ENCODE measurements around the gene USP33.
"Not testable (repeated sequence)": the region's sequence is repeated elsewhere in the genome, so short reads cannot be mapped to it uniquely, and the experiment has no call there.

The USP33 gene

DNA sequence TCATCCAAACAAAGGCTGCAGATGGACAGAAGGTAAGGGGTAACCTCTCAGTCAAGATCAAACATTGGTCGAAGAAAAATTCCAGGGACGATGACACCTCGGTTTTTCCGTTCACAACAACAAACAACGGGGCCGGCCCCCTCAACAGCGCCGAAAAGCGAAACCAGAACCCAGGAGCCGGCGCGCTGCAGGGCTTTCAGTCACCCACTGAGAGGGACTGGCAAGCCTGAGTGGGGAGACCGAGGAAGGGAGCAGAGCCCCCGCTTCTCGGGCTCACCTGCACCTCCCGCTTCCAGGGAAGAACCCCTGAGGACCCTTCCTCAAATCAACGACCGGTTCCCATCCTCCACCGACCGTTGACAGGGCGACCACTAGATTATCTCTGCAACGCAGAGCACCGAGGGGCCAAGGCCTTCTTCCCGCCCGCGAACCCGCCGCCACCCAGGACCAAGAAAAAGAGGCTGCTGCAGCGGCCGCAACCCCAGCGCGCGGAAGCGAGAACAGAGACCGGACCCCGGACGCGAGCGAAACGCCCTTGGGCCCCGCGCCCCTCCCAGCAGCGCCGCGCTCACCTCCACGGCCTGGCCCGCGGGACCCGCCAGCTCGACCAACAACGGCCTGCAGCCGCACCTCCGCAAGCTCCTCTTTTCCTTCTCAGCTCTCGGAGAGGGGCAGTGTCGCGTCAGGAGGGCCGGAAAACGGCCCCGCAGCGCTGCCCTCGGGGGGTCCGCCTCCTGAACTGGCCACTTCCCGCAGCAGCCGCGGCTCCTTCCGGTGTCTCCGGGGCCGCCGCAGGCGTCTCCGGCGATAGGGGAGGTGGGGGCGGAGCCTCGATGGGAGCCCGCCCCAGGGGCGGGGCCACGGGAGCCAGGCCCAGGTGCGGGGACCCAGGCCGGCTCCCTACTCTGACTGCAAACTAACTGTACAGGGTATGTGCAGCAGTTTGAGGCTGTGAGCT lies at the start of gene USP33:
Gene USP33 (minus strand): TSS at position 782 of the 958 bp plus-strand sequence. CDS start 18,155 bp downstream, outside the sequence.
- DNase-seq = peak; percentile 70 to 96 (median 92)
- intact Hi-C loops (cut with DNase I) = no loop called here

DNA sequence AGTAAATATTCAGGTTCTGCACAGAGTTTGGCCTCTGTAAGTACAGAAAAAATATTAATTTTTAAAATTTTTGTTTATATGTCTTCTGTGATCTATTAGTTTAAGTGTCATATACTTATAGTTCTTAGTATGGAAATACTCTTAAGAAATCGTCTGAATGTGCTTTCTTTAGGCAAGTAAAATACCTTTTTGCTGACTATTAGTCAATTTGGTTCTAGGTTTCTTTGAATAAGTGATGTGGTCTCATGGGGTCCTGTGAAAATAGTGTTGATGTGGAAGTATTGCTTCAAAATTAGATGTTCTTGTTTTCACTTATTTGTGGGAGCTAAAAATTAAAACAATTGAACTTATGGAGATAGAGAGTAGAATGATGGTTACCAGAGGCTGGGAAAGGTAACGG lies 43.7 kb upstream of the USP33 start:
- intact Hi-C loops (cut with DNase I) = no loop called here

DNA sequence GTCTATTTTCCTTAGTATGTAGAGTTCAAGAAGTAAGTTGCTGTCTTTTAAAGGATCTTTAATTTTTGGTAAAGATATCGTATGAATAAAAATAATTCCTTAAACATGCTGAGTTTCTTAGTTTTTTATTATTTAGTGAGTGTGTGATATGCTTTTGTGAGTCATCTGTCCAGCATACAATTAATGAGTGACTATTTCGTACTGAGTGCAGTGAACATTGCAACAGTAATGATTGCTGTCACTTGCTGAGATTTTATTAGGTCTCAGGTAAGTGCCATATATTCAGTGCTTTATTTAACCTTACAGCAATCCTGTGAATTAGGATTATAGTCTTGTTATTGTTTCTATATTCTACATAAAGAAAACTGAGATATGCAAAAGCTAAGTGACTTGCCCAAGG lies 42.4 kb upstream of the USP33 start:
- intact Hi-C loops (cut with DNase I) = no loop called here
- no peak for DNase-seq

More for the DNA sequence above, 43.7 kb upstream of the USP33 start:
- no peak for DNase-seq

DNA sequence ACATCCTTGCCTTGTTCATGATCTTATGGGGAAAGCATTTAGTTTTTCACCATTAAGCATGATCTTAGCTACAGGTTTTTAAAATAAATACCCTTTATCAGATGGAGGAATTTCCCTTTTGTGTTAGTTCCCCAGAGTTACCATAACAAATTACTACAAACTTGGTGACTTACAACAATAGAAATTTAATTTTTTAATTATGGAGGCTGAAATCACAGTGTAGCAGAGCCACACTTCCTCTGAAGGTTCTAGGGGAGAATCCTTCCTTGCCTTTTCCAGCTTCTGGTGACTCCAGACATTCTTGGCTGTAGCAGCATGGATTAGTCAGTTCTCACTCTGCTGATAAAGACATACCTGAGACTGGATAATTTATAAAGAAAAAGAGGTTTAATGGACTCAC lies 38.3 kb upstream of the USP33 start:
- DNase-seq = no peak
- intact Hi-C loops (cut with DNase I) = no loop called here

DNA sequence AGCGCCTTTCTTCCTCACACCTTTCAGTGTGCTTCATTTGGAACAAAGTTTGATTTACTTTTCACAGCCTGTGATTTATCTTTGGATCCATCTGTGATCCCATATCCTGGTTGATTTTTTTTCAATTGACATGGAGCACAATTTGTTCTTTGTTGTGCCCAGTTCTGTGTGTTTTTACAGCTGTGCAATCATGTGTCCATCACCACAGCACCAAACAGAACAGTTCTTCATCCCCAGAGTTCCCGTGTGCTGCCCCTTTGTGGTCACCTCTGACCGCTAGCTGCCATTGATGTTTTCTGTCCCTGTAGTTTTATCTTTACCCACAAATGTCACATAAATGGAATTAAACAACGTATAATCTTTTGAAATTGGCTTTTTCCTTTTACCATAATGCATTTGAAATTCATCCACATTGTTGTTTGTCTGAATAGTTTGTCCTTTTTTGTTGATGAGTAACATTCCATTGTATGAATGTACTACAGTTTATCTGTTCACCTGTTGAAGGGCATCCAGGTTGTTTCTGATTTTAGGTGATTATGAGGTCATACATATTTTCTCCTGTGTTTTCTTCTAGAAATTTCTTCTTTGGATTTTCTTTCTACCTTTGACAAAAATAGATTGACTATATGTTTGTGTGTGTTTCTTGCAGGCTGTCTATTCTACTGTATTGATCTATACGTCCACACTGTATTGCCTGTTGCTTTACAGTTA lies 37.2 kb upstream of the USP33 start:
- intact Hi-C loops (cut with DNase I) = no loop called here
- DNase-seq = peak in 41 of 42 donors; percentile 12 to 86 (median 64)

DNA sequence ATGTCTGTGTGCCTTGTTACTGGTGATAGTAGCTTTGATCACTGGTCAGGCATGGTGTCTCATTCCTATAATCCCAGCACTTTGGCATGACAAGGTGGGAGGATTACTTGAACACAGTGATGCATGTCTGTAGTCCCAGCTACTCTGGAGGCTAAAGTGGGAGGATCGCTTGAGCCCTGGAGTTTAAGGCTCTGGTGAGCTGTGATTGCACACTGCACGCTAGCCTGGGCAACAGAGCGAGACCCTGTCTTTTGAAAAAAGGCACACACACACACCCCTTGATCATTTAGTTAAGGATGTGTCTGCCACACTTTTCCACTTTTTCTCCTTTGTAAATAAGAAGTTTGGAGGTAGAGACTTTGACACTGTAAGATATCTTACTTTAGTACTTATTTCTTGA lies 34.9 kb upstream of the USP33 start:
- intact Hi-C loops (cut with DNase I) = no loop called here
- no peak for DNase-seq

DNA sequence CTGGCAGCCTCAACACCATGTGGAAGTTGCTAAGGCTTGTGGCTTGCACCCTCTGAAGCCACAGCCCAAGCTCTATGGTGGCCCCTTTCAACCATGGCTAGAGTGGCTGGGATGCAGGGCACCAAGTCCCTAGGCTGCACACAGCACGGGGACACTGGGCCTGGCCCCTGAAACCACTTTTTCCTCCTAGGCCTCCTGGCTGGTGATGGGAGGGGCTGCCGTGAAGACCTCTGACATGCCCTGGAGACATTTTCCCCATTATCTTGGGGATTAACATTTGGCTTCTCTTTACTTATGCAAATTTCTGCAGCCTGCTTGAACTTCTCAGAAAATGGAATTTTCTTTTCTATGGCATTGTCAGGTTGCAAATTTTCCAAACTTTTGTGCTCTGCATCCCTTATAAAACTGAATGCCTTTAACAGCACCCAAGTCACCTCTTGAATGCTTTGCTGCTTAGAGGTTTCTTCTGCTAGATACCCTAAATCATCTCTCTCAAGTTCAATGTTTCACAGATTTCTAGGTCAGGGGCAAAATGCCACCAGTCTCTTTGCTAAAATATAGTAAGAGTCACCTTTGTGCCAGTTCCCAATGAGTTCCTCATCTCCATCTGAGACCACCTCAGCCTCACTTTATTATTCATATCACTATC lies 26.6 kb upstream of the USP33 start:
- DNase-seq; intact Hi-C loops (cut with DNase I): not testable (repeated sequence)

DNA sequence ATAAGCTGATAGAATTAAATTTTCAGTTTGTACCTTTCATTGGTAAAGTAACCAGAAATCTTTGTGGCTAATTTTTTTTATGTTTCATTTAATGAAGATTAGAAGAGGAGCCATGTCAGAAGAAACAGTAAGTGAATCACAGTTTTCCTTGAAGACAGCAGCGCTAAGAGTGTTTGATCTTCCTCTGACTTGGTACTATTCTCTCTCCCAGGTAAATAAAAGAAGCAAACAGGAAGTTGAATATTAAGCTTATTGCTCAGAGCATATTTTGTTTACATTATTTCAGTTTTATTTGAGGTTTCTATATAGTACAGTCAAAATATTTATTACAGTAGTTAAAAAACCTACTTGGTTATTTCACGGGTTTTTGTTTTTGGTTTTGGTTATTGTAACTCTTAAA lies 23.5 kb upstream of the USP33 start:
- intact Hi-C loops (cut with DNase I) = no loop called here
- no peak for DNase-seq

DNA sequence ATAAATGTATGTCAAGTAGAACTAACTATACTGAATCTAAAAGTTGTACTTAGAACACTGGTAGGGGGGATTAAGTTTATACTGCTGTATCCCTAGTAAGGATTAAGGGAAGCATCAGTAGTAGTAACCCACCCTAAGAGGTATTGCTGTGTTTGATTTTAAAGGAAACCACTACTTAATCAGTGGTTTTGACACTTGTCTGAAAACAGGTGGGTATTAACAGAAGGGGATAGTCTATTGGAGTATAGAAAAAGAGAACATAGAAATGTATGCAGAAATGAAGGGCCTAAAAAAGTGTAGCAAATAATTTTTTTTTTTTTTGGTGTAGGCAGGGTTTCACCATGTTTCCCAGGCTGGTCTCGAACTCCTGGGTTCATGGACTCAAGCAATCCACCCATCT lies 22.0 kb upstream of the USP33 start:
- intact Hi-C loops (cut with DNase I) = no loop called here

DNA sequence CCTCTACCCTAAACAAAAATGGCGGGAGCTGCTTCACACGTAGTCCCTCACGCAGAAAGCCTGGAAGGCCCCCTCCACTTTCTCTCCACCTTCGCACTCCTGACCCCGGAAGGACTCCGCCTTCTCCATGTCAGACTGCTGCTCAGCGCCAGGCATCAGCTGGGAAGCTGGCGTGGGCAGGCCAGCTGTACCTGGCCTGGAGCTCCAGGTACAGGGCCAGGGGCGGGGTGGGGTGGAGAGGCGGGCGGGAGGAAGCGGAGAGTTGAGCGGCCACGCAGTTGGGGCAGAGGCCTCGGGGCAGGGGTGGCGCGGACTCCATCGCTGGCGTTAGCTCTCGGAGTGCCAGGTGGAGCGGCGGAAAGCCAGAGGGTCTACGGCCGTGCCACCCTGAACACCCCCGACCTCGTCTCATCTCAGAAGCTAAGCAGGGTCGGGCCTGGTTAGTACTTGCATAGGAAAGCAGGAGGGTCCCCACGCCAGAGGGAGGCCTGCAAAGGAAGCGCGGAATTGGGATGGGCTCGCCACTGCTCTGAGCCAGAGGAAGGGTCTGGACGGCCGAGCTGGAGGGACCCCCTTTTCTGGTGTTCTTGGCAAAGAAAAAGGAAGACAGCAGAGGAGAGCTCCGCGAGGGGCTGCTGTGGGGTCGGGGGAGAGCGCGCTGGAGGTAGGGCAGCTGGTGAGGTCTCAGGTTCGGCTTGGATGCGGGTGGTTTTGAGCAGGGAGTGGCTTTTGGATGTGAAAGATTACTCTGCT lies 20.1 kb upstream of the USP33 start, which contains the start of gene MIGA1:
Gene MIGA1 (plus strand): TSS at position 121 of the 753 bp plus-strand sequence. CDS start 3,604 bp downstream, outside the sequence.
- peak; percentile 90 to 98 (median 95) for DNase-seq
- intact Hi-C loops (cut with DNase I) = no loop called here

More for the DNA sequence above, 22.0 kb upstream of the USP33 start:
- DNase-seq = no peak

DNA sequence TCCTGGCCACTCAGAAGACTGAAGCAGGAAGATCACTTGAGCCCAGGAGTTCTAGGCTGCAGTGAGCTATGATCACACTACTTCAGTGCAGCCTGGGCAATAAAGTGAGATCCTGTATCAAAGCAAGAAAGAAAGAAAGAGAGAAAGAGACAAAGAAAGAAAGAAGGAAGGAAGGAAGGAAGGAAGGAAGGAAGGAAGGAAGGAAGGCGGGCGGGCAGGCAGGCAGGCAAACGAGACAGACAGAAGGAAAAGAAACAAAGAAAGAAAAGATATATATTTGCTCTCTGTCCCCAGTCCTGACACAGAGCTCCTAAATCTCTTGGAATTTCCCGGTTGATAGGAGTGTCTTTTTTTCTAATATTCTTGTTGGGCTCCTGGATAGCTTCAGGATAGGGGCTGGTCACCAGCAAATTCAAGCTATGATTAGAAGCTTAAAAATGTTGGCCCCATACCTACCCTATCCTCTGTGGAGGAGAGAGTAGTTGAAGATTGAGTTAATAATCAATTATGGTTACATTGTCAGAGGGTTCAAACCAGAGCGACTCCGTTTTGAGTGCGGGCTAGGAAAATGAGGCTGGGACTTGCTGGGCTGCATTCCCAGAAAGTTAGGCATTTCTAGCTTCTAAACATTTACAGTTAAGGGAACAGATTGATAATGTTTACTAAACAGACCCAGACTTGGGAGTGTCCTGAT lies 16.5 kb upstream of the USP33 start:
- DNase-seq = no peak
- intact Hi-C loops (cut with DNase I) = no loop called here

DNA sequence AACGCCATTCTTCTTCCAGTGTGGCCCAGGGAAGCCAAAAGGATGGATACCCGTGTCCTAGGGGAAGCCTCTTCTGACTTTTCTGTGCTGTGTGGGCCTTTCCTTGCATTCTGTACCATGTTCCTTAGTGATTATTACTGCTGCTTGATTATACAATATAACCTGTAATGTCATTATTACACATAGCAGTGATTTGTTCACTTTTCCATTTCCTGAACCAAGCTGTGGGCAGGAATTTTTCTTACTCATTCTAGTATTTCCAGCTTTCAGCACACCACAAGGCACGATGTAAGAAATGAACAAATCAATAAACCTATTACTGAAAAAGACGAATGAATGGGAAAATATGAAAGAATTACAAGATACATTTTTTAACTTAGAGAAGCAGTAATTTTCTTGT lies 8.4 kb upstream of the USP33 start:
- no peak for DNase-seq
- intact Hi-C loops (cut with DNase I) = no loop called here

DNA sequence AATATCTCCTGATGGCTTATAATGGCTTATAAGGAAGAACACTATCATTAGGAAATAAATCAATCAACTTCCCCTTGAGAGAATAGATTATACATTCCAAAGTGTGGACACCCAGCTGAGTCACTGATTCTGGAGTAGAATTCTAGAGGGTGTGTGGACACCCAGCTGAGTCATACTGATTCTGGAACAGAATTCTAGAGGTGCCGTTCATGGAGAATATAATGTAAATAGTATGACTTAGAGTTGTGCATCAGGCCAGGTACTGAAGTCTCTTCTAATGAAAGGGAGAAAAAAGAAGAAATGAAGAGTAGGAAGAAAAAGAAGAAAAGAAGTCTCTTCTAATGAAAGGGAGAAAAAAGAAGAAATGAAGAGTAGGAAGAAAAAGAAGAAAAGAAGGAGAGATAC lies 2.4 kb upstream of the USP33 start:
- intact Hi-C loops (cut with DNase I) = no loop called here
- no peak for DNase-seq

DNA sequence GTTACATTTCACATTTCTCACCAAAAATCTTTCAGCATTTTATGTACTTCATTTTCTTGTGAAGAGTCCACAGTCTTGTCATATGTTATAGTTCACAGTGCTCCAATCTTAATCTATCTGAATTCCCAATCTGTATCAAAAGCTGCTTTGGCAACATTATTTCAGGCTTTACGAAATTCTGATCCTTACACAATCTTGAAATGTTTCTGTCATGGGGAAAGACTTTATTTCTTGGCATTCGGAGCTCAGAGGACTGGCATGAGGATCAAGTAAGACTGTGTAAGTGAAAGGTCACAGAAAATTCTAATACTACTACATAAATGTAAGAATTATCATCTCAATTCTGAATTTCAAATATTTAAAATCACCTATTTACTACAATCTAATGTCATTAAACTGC lies 2.0 kb downstream of the USP33 start:
- intact Hi-C loops (cut with DNase I) = no loop called here

DNA sequence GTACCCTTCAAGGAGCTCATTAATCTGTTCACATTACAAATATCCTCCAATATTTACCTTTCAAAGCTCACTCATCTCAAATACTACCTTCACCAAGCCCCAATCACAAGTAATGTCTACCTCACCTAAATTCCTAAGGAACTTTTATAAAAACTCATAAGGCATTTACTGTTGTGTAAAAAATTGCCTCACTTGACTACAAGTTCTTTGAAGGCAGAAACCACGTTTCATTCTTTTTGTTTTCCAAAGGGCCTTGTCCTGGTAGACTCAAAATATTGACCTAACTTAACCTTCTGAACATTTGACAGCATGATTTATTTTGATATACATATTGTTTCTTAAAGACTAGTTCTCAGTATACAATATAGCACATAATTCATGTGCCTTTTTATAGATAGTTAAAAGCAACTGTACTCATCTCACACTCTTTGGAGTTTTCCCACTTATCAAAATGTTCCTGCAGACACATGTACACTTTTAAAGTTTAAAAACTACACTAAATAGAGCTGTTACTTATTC lies 2.5 kb downstream of the USP33 start:
- intact Hi-C loops (cut with DNase I) = no loop called here
- no peak for DNase-seq

More for the DNA sequence above, 2.0 kb downstream of the USP33 start:
- DNase-seq = no peak

DNA sequence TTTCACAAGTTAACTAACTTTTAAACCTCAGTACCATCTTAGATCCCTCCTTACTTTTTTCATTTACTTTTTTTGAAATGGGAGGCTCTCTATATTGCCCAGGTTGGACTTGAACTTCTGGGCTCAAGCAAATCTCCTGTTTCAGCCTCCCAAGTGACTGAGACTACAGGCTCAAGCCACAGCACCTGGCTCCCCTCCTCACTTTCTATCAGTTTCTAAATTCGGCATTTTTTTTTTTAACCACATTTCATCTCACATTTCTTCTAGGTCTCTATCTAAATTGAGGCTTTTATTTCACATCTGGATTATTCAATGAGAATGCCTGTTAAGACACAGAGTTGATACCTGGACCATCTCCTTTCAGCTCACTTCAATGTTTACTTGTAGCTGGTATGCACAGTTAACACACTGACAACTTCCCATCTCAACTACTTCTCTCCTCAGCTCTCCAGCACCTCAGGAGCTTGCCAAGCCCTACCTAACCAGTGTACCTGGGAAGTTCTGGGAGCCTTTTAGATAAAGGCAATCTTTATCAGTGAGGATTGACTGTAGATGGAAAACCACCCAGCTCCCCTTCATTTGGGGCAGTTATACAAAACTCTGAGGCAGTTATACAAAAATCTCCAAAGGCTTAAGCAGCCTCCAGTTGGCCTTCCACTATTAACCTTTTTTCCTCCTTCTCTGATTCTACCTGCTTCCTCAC lies 3.4 kb downstream of the USP33 start:
- DNase-seq = no peak
- intact Hi-C loops (cut with DNase I) = no loop called here

DNA sequence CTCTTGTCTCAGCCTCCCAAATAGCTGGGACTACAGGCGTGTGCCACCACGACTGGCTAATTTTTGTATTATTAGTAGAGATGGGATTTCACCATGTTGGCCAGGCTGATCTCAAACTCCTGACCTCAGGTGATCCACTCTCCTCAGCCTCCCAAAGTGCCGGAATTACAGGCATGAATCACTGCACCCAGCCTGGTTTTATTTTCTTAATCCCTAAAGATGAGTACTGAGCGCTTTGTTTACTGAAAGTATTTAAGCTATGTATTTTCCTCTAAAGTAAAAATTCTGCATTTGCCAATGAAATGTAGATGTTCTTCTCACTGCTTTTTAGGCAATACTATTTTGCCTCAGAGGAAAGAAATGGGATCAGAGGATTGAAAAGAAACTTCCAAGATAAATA lies 10.2 kb downstream of the USP33 start:
- intact Hi-C loops (cut with DNase I); DNase-seq: not testable (repeated sequence)

Data from head of caudate nucleus (tissue), 42 donors.